Measurements from ENCODE around the gene ARID5B.

The ARID5B gene

DNA sequence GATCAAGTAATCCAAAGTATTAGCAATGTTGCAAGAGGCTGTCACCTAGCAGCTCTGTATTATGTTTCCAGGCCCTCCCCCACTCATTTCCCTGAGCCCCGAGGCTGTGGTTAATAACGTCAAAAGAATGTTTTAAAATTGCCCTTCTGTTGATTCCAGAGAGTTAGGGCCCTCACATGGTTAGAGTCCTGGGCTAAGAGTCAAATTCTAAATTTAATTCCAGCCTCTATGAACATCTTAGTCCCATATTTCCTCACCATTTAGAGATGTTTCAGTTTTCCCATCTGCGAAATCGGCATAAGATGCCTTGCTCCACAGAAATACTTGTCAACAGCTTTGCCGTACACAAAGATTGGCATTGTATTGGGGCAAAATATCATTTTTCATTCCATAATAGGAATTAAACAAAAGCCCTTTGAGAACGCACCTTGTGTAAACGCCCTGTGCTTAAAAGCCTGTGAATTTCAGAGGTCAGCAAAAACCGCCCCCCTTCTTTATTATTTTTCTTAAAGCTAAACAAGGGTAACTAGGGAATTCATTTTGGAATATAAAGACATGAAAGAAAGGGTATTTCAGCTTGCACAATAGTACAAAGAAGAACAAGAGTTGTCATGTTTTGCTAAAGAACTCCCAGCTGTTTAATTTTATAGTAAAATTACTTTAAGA, 135.8 kb downstream of the ARID5B start:
- H3K4me3 ChIP-seq (ENCODE audit: low read depth, low read length), result no peak overlapping the region

DNA sequence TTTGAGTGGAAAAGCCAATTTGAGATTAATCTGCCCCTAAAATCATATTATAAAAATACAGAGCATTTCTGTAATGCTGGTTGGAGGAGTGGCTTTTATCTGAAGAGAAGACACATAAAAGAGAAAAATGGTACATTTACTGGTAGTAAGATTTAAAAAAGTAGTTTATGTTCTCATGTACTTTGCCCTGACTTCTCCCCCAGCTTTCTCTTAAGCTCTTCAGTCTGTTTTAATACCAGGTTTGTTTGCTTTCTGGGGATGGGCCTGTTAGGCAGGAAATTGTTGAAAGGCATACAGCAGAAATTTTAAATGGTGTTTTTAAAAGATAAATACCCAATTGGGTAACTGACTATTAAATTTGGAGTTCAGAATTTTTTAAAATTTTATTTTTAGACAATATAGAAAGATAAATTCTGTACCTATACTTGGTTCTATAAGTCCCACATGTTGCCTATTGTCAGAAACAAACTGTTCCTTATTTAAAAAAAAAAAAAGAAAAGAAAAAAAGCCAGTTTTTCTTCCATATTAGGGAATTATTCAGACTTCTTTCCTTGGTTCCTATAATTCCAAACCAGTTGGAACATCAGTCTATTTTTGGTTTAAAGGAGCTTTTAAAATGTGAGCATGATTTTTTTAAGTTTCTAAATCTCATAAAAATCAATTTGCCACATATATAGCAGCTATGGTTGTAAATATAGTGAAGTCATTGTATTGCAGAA, 136.6 kb downstream of the ARID5B start:
- Histone ChIP-seq H3K27ac (no peak overlapping the region), H3K9ac (no peak overlapping the region), H2AFZ (peak overlapping the region; percentile 9), H3K36me3 (ENCODE audit: control insufficient read depth, insufficient read depth, low read length) (no peaks in the 10 kb centered on the region), H3K4me2 (ENCODE audit: low read length) (no peak overlapping the region), H3K27me3 (ENCODE audit: control insufficient read depth, insufficient read depth, low read length) (no peaks in the 10 kb centered on the region), H3K79me2 (no peaks in the 10 kb centered on the region), H3K4me1 (no peaks in the 10 kb centered on the region), H3K4me3 (ENCODE audit: low read depth, low read length) (no peak overlapping the region), H3K9me3 (ENCODE audit: control insufficient read depth, low read length) (no peaks in the 10 kb centered on the region)
- no peak for TF ChIP-seq CTCF (IDR thresholded peaks at IDR 0.05)

More for the DNA sequence above, 135.8 kb downstream of the ARID5B start:
- no peak overlapping the region for H3K27ac ChIP-seq
- H3K36me3 ChIP-seq (ENCODE audit: control insufficient read depth, insufficient read depth, low read length), result no peaks in the 10 kb centered on the region
- H3K9me3 ChIP-seq (ENCODE audit: control insufficient read depth, low read length), result no peaks in the 10 kb centered on the region
- no peak overlapping the region for H2AFZ ChIP-seq
- TF ChIP-seq CTCF (IDR thresholded peaks at IDR 0.05), result no peak
- H3K27me3 ChIP-seq (ENCODE audit: control insufficient read depth, insufficient read depth, low read length), result no peaks in the 10 kb centered on the region
- no peak overlapping the region for H3K9ac ChIP-seq
- H3K4me2 ChIP-seq (ENCODE audit: low read length), result no peak overlapping the region
- no peaks in the 10 kb centered on the region for H3K4me1 ChIP-seq
- H3K79me2 ChIP-seq, result no peaks in the 10 kb centered on the region

DNA sequence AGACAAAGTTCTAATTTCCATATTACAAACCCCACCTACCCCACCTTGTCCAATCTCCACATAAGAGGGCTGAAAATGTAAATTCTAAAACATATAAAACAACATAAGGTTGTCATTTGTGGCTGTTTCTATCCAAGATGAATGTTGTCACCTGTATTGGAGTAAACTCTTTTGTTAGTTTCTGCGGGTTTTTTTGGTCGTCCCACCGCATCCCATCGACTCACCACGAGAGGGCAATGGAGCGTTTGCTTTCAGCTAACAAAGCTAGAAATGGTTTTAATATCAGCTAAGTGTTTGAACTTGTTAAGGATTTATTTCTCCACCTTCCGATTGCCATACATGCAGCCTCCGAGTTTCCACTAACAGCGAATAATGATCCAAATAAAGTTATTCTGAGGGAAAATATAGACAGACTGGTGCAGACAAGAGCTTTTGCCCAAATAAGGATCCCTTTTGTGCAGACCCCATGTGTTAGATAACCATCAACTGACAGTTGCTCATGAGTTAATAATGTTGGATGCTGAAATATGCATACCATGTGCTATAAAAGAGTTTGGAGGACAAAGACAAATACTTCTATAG, 137.2 kb downstream of the ARID5B start:
- peak; percentile 79 for TF ChIP-seq CTCF (IDR thresholded peaks at IDR 0.05)
- peak overlapping the region; percentile 9 for H2AFZ ChIP-seq
- no peaks in the 10 kb centered on the region for H3K79me2 ChIP-seq
- H3K27me3 ChIP-seq (ENCODE audit: control insufficient read depth, insufficient read depth, low read length), result no peaks in the 10 kb centered on the region
- no peaks in the 10 kb centered on the region for H3K36me3 ChIP-seq (ENCODE audit: control insufficient read depth, insufficient read depth, low read length)
- H3K9me3 ChIP-seq (ENCODE audit: control insufficient read depth, low read length), result no peaks in the 10 kb centered on the region
- no peak overlapping the region for H3K27ac ChIP-seq
- no peaks in the 10 kb centered on the region for H3K4me1 ChIP-seq
- no peak overlapping the region for H3K9ac ChIP-seq
- H3K4me3 ChIP-seq (ENCODE audit: low read depth, low read length), result no peak overlapping the region
- peak overlapping the region; percentile 40 for H3K4me2 ChIP-seq (ENCODE audit: low read length)

DNA sequence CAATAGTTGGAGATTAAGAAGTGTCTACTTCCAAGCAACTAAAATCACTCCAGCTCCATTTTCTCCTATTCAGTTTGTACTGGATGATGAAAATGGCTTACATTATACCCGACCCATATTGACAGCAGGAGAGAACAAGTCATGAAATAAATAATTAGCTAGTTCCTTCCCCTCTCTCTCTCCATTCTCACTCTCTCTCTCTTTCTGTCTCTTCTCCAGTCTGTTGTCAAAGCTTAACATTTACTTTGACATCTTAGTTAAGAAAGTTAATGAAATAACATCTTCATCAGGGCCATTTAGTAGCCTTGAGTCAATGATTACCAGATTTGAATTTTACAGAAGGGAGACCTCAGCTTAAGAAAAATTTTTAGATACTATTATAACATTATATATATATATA, 138.5 kb downstream of the ARID5B start:
- H3K4me2 ChIP-seq (ENCODE audit: low read length), result no peak overlapping the region
- H2AFZ ChIP-seq, result no peak overlapping the region
- no peaks in the 10 kb centered on the region for H3K4me1 ChIP-seq
- no peak overlapping the region for H3K9ac ChIP-seq
- no peak overlapping the region for H3K27ac ChIP-seq
- no peaks in the 10 kb centered on the region for H3K27me3 ChIP-seq (ENCODE audit: control insufficient read depth, insufficient read depth, low read length)
- no peak overlapping the region for H3K4me3 ChIP-seq (ENCODE audit: low read depth, low read length)
- no peaks in the 10 kb centered on the region for H3K36me3 ChIP-seq (ENCODE audit: control insufficient read depth, insufficient read depth, low read length)
- no peaks in the 10 kb centered on the region for H3K9me3 ChIP-seq (ENCODE audit: control insufficient read depth, low read length)
- TF ChIP-seq CTCF (IDR thresholded peaks at IDR 0.05), result no peak
- H3K79me2 ChIP-seq, result no peaks in the 10 kb centered on the region

All from parathyroid adenoma (tissue), 2 donors.